Neural cell (in vitro differentiated cells): ENCODE measurements around the gene BIRC7. TPM values are rescaled to one million over a fixed set of nuclear protein-coding genes. Genes with fewer than 3 reads are reported as not detected.

Experiments used
- H2AFZ ChIP-seq: fragments of 200-600, 300-800 bp; sonication (generic), shearing (Covaris generic); 2 replicates; pipeline ENCODE4 v1.6.0; 2014; ENCODE audit warnings: low read depth, mild to moderate bottlenecking, antibody characterized with exemption, low read length, moderate library complexity
- H3F3A ChIP-seq: fragments of 200-600 bp; shearing (Covaris generic); 2 replicates; pipeline ENCODE4 v1.6.1; 2016; ENCODE audit warnings: mild to moderate bottlenecking, moderate library complexity, mixed read lengths, antibody characterized with exemption, low read length; ENCODE audit not compliant: insufficient read depth, poor library complexity, severe bottlenecking
- H3K27ac ChIP-seq: fragments of 200-600, 300-800 bp; sonication (generic), shearing (Covaris generic); 2 replicates; pipeline ENCODE4 v1.5.1; 2014; ENCODE audit warnings: mild to moderate bottlenecking, low read length, moderate library complexity
- H3K27me3 ChIP-seq: fragments of 300-800, 200-600 bp; sonication (generic), shearing (Covaris generic); 2 replicates; pipeline ENCODE4 v1.6.0; 2014; ENCODE audit warnings: mild to moderate bottlenecking, low read depth, low read length, moderate library complexity; ENCODE audit not compliant: insufficient read depth
- H3K36me3 ChIP-seq: fragments of 300-800, 200-600 bp; sonication (generic), shearing (Covaris generic); 2 replicates; pipeline ENCODE4 v1.5.1; 2014; ENCODE audit warnings: mild to moderate bottlenecking, antibody characterized with exemption, low read length, moderate library complexity; ENCODE audit not compliant: insufficient read depth
- H3K4me2 ChIP-seq: fragments of 300-800, 200-600 bp; sonication (generic), shearing (Covaris generic); 2 replicates; pipeline ENCODE4 v1.6.0; 2014; ENCODE audit warnings: mild to moderate bottlenecking, low read length
- H3K4me3 ChIP-seq: fragments of 300-800, 200-600 bp; sonication (generic), shearing (Covaris generic); 2 replicates; pipeline ENCODE4 v1.5.1; 2014; ENCODE audit warnings: mild to moderate bottlenecking, low read length, moderate library complexity
- H3K79me2 ChIP-seq: fragments of 200-600 bp; shearing (Covaris generic); replicated peaks from 2 replicates; pipeline ENCODE4 v1.6.0; 2014; ENCODE audit warnings: mild to moderate bottlenecking, low read length, moderate library complexity; ENCODE audit not compliant: insufficient read depth
- H3K9ac ChIP-seq: fragments of 300-800, 200-600 bp; sonication (generic), shearing (Covaris generic); 2 replicates; pipeline ENCODE4 v1.6.1; 2016; ENCODE audit warnings: mild to moderate bottlenecking, low read length, mixed read lengths
- H3K9me2 ChIP-seq: fragments of 200-600 bp; shearing (Covaris generic); 2 replicates; pipeline ENCODE4 v1.6.1; 2016; ENCODE audit warnings: mild to moderate bottlenecking, low read length, mixed read lengths; ENCODE audit not compliant: insufficient read depth
- H3K9me3 ChIP-seq: fragments of 200-600, 300-800 bp; sonication (generic), shearing (Covaris generic); 2 replicates; pipeline ENCODE4 v1.6.1; 2016; ENCODE audit warnings: mild to moderate bottlenecking, mixed run types, low read length, moderate library complexity, mixed read lengths
- H4K20me1 ChIP-seq: fragments of 200-600 bp; shearing (Covaris generic); 2 replicates; pipeline ENCODE4 v1.6.1; 2016; ENCODE audit warnings: mild to moderate bottlenecking, mixed run types; ENCODE audit not compliant: insufficient read depth
- CTCF ChIP-seq: fragments of 450-650 bp; IDR thresholded peaks from 2 replicates; pipeline ENCODE4 v1.5.1; 2014; ENCODE audit warnings: antibody characterized with exemption, mild to moderate bottlenecking, moderate library complexity; ENCODE audit not compliant: poor library complexity, severe bottlenecking
- EP300 ChIP-seq: fragments of 450-650 bp; conservative IDR thresholded peaks from 2 replicates; pipeline ENCODE4 v1.6.1; 2014; ENCODE audit warnings: antibody characterized with exemption, mild to moderate bottlenecking, moderate library complexity; ENCODE audit not compliant: poor library complexity, severe bottlenecking
- EZH2 ChIP-seq: fragments of 200-600, 300-800 bp; shearing (Covaris generic), sonication (generic); IDR thresholded peaks from 2 replicates; pipeline ENCODE4 v1.6.1; 2014; ENCODE audit warnings: antibody characterized with exemption, low read length, borderline replicate concordance, mild to moderate bottlenecking; ENCODE audit not compliant: insufficient read depth, poor library complexity, severe bottlenecking
- MXI1 ChIP-seq: fragments of 450-650 bp; conservative IDR thresholded peaks from 2 replicates; pipeline ENCODE4 v1.6.1; 2014; ENCODE audit warnings: antibody characterized with exemption, mild to moderate bottlenecking; ENCODE audit not compliant: poor library complexity, severe bottlenecking
- POLR2AphosphoS5 ChIP-seq: IDR thresholded peaks from 2 replicates; pipeline ENCODE4 v1.6.1; 2012
- RAD21 ChIP-seq: fragments of 450-650 bp; conservative IDR thresholded peaks from 2 replicates; pipeline ENCODE4 v1.6.1; 2014; ENCODE audit warnings: antibody characterized with exemption, mild to moderate bottlenecking, moderate library complexity
- REST ChIP-seq: IDR thresholded peaks from 2 replicates; pipeline ENCODE4 v1.6.1; 2012; ENCODE audit warnings: borderline replicate concordance
- SMC3 ChIP-seq: fragments of 450-650 bp; conservative IDR thresholded peaks from 2 replicates; pipeline ENCODE4 v1.6.1; 2014; ENCODE audit warnings: antibody characterized with exemption, mild to moderate bottlenecking, moderate library complexity; ENCODE audit not compliant: poor library complexity
- TAF1 ChIP-seq: IDR thresholded peaks from 2 replicates; pipeline ENCODE4 v1.6.1; 2012; ENCODE audit warnings: low read depth
- polyA plus RNA-seq: library from polyadenylated mRNA; depleted of rRNA; stranded (reverse); fragments of >200 nt; gene quantifications from 2 replicates; pipeline ENCODE4 v1.2.3, GENCODE V29; 2014

BIRC7 gene
- polyA plus RNA-seq, 1 donor from 2014 or later, result not detected

GRCh38 chr20:63258781-63259180, 23.1 kb downstream of the BIRC7 start:
- no peak overlapping the region for H3K9ac ChIP-seq
- H3K9me2 ChIP-seq, result no peaks in the 10 kb centered on the region
- no peak overlapping the region for H2AFZ ChIP-seq
- no peaks in the 10 kb centered on the region for H3K9me3 ChIP-seq
- H3K4me2 ChIP-seq, result no peak overlapping the region
- H3K27me3 ChIP-seq, result peaks cover 9% of the 10 kb centered on the region
- H4K20me1 ChIP-seq, result no peaks in the 10 kb centered on the region
- no peak for TF ChIP-seq SMC3
- no peak for TF ChIP-seq MXI1
- no peak for TF ChIP-seq EP300
- TF ChIP-seq TAF1, result no peak
- TF ChIP-seq REST, result no peak
- no peak for TF ChIP-seq EZH2
- TF ChIP-seq POLR2AphosphoS5, result no peak
- no peak for TF ChIP-seq CTCF
- TF ChIP-seq RAD21, result no peak
- no peaks in the 10 kb centered on the region for H3K36me3 ChIP-seq
- no peak overlapping the region for H3K27ac ChIP-seq
- no peak overlapping the region for H3K4me3 ChIP-seq
- H3K79me2 ChIP-seq, result no peaks in the 10 kb centered on the region
- no peaks in the 10 kb centered on the region for H3F3A ChIP-seq

- no peaks in the 10 kb centered on the region for H3F3A ChIP-seq
- no peak overlapping the region for H3K27ac ChIP-seq
- H3K36me3 ChIP-seq, result no peaks in the 10 kb centered on the region
- peaks cover 1% of the 10 kb centered on the region for H3K27me3 ChIP-seq
- no peaks in the 10 kb centered on the region for H3K9me3 ChIP-seq
- H3K79me2 ChIP-seq, result no peaks in the 10 kb centered on the region
- H3K4me3 ChIP-seq, result no peak overlapping the region
- H3K4me2 ChIP-seq, result no peak overlapping the region
- no peaks in the 10 kb centered on the region for H4K20me1 ChIP-seq
- H3K9ac ChIP-seq, result no peak overlapping the region
- TF ChIP-seq SMC3 (no peak), TAF1 (no peak), CTCF (no peak), EZH2 (no peak), RAD21 (no peak), MXI1 (no peak), EP300 (no peak), POLR2AphosphoS5 (no peak), REST (no peak)
- H2AFZ ChIP-seq, result no peak overlapping the region
- H3K9me2 ChIP-seq, result no peaks in the 10 kb centered on the region
These were observed 24.2 kb downstream of the BIRC7 start for GRCh38 chr20:63259734-63260460.
